ENCODE measurements around the gene FHL2.

DNA sequence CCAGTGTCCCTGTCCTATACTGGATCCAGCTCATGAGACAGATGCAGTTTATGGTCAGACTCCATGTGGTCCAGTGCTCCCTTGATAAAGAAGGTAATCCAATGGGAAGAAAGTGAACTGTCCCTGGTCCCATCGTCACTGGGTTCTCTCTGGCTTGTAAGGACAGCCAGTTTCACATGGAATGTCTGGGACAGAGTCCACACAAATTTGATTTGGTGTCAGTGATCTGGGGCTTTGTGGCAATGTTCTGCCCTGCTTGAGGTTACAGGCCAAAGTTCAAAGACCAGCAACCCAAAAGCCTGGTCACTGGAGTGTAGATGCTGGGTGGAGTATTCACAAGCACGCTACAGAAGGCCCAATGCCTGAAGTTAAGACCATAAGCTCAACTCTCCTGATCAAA lies 22.2 kb upstream of the FHL2 start:
- TF ChIP-seq, protein P1, sequence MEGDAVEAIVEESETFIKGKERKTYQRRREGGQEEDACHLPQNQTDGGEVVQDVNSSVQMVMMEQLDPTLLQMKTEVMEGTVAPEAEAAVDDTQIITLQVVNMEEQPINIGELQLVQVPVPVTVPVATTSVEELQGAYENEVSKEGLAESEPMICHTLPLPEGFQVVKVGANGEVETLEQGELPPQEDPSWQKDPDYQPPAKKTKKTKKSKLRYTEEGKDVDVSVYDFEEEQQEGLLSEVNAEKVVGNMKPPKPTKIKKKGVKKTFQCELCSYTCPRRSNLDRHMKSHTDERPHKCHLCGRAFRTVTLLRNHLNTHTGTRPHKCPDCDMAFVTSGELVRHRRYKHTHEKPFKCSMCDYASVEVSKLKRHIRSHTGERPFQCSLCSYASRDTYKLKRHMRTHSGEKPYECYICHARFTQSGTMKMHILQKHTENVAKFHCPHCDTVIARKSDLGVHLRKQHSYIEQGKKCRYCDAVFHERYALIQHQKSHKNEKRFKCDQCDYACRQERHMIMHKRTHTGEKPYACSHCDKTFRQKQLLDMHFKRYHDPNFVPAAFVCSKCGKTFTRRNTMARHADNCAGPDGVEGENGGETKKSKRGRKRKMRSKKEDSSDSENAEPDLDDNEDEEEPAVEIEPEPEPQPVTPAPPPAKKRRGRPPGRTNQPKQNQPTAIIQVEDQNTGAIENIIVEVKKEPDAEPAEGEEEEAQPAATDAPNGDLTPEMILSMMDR (optimal IDR thresholded peaks at IDR 0.05 in 1 of 3, IDR thresholded peaks at IDR 0.05 in 1 of 3, conservative IDR thresholded peaks at IDR 0.05 in 1 of 3; ENCODE audit: extremely low read depth in 1 of 3, insufficient read depth in 2 of 3, low read length in 3 of 3): no peak
- TF ChIP-seq EZH2 (IDR thresholded peaks at IDR 0.05; ENCODE audit: low read length): no peak
